K562 (cell line): ENCODE results near the gene MYCL. TPM values are rescaled to one million over a fixed set of nuclear protein-coding genes. Genes with fewer than 3 reads are reported as not detected.
A peak's percentile ranks its signal among the peaks of the same experiment; 100 is the strongest.

Source experiments
- ATAC-seq: fragments of 200-7000 bp; cut with Tn5 transposase; 3 replicates; pipeline ENCODE4 v1.9.1; 2020; ENCODE audit warnings: moderate library complexity
- BruUV-seq: library from RNA; stranded (reverse); fragments of 400-500 nt; replicated peaks from 2 replicates; lab custom pipeline; 2021; lab: Mats Ljungman, UMichigan
- CTCF ChIA-PET: fragments of 300-600 bp; formaldehyde crosslinking; extraction: SDS; loops from one replicate; lab custom pipeline; 2021; ENCODE audit warnings: low intra/inter-chr PET ratio; lab: Yijun Ruan, JAX
- POLR2A ChIA-PET: fragments of 300-600, 350-650 bp; sonication (Branson Sonifier 250); formaldehyde crosslinking; extraction: SDS; loops from one replicate; lab custom pipeline; 2021; ENCODE audit warnings: antibody characterized with exemption, inconsistent platforms; lab: Yijun Ruan, JAX
- DNase-seq, 4 experiments: peaks; one replicate each; pipeline versions ENCODE4 v3.0.0 to v3.0.0-alpha.2; 2011 to 2018; ENCODE audit warnings: low spot score in 3 of 4, mixed read lengths in 3 of 4; ENCODE audit errors: extremely low read depth in 1 of 4
- FAIRE-seq: peaks from 2 replicates; lab custom pipeline; 2011; peaks lifted over from hg19 to GRCh38; lab: Jason Lieb, UNC
- H2AFZ ChIP-seq: 2 replicates; pipeline ENCODE4 v1.6.0; 2011; ENCODE audit warnings: low read depth, low read length, control low read depth, inconsistent platforms
- H3K27ac ChIP-seq: fragments of 200-600 bp; 3 replicates; pipeline ENCODE4 v1.8.0; 2011; ENCODE audit warnings: low read depth, mild to moderate bottlenecking, control low read depth, inconsistent platforms, low read length, moderate library complexity, mixed read lengths; ENCODE audit errors: extremely low read depth
- H3K27me3 ChIP-seq, 2 experiments: fragments of 300-600 bp in 1 of 2; 2 replicates in 1 of 2; 3 replicates in 1 of 2; pipeline versions ENCODE4 v1.6.0 to v1.8.0; 2011; ENCODE audit warnings: inconsistent platforms in 2 of 2, low read length in 2 of 2, mild to moderate bottlenecking in 1 of 2, mixed read lengths in 1 of 2, moderate library complexity in 1 of 2; ENCODE audit not compliant: control insufficient read depth in 2 of 2, insufficient read depth in 2 of 2
- H3K36me3 ChIP-seq: fragments of 300-600 bp; 3 replicates; pipeline ENCODE4 v1.8.0; 2011; ENCODE audit warnings: mild to moderate bottlenecking, low read length, inconsistent platforms; ENCODE audit not compliant: control insufficient read depth, insufficient read depth
- H3K4me1 ChIP-seq, 2 experiments: fragments of 200-600 bp in 1 of 2; replicated peaks in 1 of 2; 2 replicates in 1 of 2; 3 replicates in 1 of 2; pipeline versions ENCODE4 v1.5.1 to v1.8.0; 2011; ENCODE audit warnings: inconsistent platforms in 2 of 2, low read length in 2 of 2, mild to moderate bottlenecking in 1 of 2, mixed read lengths in 1 of 2, moderate library complexity in 1 of 2; ENCODE audit not compliant: control insufficient read depth in 2 of 2, insufficient read depth in 2 of 2
- H3K4me2 ChIP-seq: 2 replicates; pipeline ENCODE4 v1.6.1; 2011; ENCODE audit warnings: low read length, control low read depth, inconsistent platforms, mixed read lengths; ENCODE audit not compliant: insufficient read depth
- H3K4me3 ChIP-seq: fragments of 200-600 bp; sonication (generic), shearing (Covaris generic); 2 replicates; pipeline ENCODE4 v1.5.1; 2016; ENCODE audit warnings: control low read depth, inconsistent platforms
- H3K79me2 ChIP-seq: fragments of 200-600 bp; 3 replicates; pipeline ENCODE4 v1.8.0; 2011; ENCODE audit warnings: low read length, inconsistent platforms; ENCODE audit not compliant: control insufficient read depth, insufficient read depth
- H3K9ac ChIP-seq, 2 experiments: 2 replicates each; pipeline versions ENCODE4 v1.6.0 to v1.6.1; 2011; ENCODE audit warnings: low read depth in 2 of 2, low read length in 2 of 2, control low read depth in 1 of 2, inconsistent platforms in 1 of 2, mild to moderate bottlenecking in 1 of 2, mixed read lengths in 1 of 2; ENCODE audit not compliant: insufficient read depth in 1 of 2
- H3K9me1 ChIP-seq: one replicate; pipeline ENCODE4 v1.6.0; 2011; ENCODE audit warnings: inconsistent platforms, mild to moderate bottlenecking, low read length, moderate library complexity; ENCODE audit not compliant: control insufficient read depth, insufficient read depth
- H3K9me3 ChIP-seq: replicated peaks from 2 replicates; pipeline ENCODE4 v1.5.1; 2011; ENCODE audit warnings: low read depth, low read length, inconsistent platforms; ENCODE audit not compliant: control insufficient read depth, insufficient read depth
- H4K20me1 ChIP-seq: replicated peaks from 2 replicates; pipeline ENCODE4 v1.6.1; 2011; ENCODE audit warnings: low read length, inconsistent platforms, mixed read lengths; ENCODE audit not compliant: control insufficient read depth, insufficient read depth
- DNMT1 ChIP-seq: fragments of 450-650 bp; IDR thresholded peaks from 2 replicates; pipeline ENCODE4 v1.6.1; 2016; ENCODE audit warnings: antibody characterized with exemption, mild to moderate bottlenecking
- GABPB1 ChIP-seq: sonication (generic); formaldehyde crosslinking; IDR thresholded peaks from 2 replicates; pipeline ENCODE4 v1.8.0; 2022; ENCODE audit warnings: mild to moderate bottlenecking, missing genetic modification reagents
- NFE2 ChIP-seq: IDR thresholded peaks from 2 replicates; pipeline ENCODE4 v1.6.1; 2014; ENCODE audit warnings: antibody characterized with exemption, low read depth
- SMARCB1 ChIP-seq: IDR thresholded peaks from 2 replicates; pipeline ENCODE4 v1.6.1; 2011; ENCODE audit warnings: improper control_type of control experiment, low read depth; ENCODE audit not compliant: insufficient read length
- STAG1 ChIP-seq: sonication (generic); formaldehyde crosslinking; IDR thresholded peaks from 2 replicates; pipeline ENCODE4 v1.5.0; 2020; ENCODE audit warnings: missing genetic modification reagents, borderline replicate concordance
- XRCC5 ChIP-seq: fragments of 200-400 bp; formaldehyde crosslinking; IDR thresholded peaks from 2 replicates; pipeline ENCODE4 v1.6.1; 2017; ENCODE audit warnings: low read depth, mild to moderate bottlenecking, low read length
- ZNF589 ChIP-seq: fragments of 200-800 bp; sonication (Bioruptor generic); IDR thresholded peaks from 2 replicates; pipeline ENCODE4 v1.6.1; 2016; ENCODE audit warnings: low read depth, missing genetic modification characterization, missing compliant biosample characterization
- WGBS: fragments of 100-300 bp; shearing (Covaris generic); methylation state at CpG from one replicate; pipeline ENCODE4 v1.1.6; 2016; ENCODE audit warnings: low coverage, mixed read lengths; ENCODE audit not compliant: insufficient coverage; ENCODE audit errors: missing lambda C conversion rate; 5-methylcytosine and 5-hydroxymethylcytosine counted together
- in situ Hi-C: fragments of 300-500 bp; cut with MboI; formaldehyde crosslinking; loops from 4 replicates; pipeline ENCODE4 v1.15.0; 2018; ENCODE audit warnings: inconsistent platforms, mixed read lengths
- intact Hi-C: fragments of 100-400 bp; cut with micrococcal nuclease; formaldehyde crosslinking; loops from 2 replicates; pipeline ENCODE4 v1.14.2; 2022
- polyA plus RNA-seq, 8 experiments: library from polyadenylated mRNA; depleted of rRNA in 4 of 8; stranded (reverse) in 5 of 8; unstranded in 3 of 8; fragments of >200 nt; fragmentation: Nextera tagmentation in 2 of 8; fragmentation: Illumina TruSeq in 1 of 8; extraction: Ambion mirVana in 2 of 8; extraction: Trizol in 1 of 8; gene quantifications; 2 replicates each; pipeline versions ENCODE4 v1.2.1 to v1.2.3, GENCODE V29; 2011 to 2014; ENCODE audit warnings: inconsistent platforms in 1 of 8, missing spikeins in 1 of 8
- total RNA-seq, 7 experiments: library from RNA; depleted of rRNA in 6 of 7; stranded (reverse); fragments of >200 nt in 6 of 7; fragmentation: Illumina TruSeq in 2 of 7; extraction: Trizol in 2 of 7; gene quantifications; 2 replicates each; pipeline versions ENCODE4 v1.2.1 to v1.2.3, GENCODE V29; 2011 to 2021; ENCODE audit warnings: low replicate concordance in 1 of 7
- TF ChIP-seq, protein P1 (sequence below): sonication (generic); formaldehyde crosslinking; IDR thresholded peaks from 2 replicates; pipeline ENCODE4 v1.9.0; 2022; ENCODE audit warnings: mild to moderate bottlenecking, missing genetic modification reagents
- TF ChIP-seq, protein P2 (sequence below): fragments of 250-450 bp; sonication (Bioruptor Pico); IDR thresholded peaks from 2 replicates; pipeline ENCODE4 v1.5.0; 2021

The MYCL gene
- total and polyA plus RNA-seq, 9 of the 15 experiments (the other 6 are each of a cell fraction or from before 2014, with no cell fraction given) = 3.5 to 22.0 (median 12.8) TPM

DNA sequence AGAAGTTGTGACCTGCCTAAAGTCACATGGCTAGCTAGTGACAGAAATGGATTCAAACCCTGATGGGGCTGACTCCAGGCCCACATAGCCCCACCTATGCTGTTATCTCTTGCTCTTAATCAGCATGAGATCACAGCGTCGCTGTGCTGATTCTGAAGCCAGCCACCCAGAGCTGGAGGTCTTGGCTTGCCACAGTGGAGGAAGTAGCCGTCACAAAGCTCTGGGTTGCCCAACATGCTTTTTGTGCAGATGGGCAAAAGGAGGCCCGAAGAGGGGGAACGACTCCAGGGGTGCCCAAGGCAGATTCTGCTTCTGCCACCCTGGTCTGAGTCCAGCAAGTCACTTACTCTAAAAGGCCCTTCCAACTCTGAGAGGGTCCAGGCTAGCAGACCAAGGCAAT, 38.5 kb upstream of the MYCL start (continued):
- TF ChIP-seq DNMT1 = no peak
- TF ChIP-seq ZNF589 (CRISPR knock-in tag) = no peak
- no peak for TF ChIP-seq SMARCB1
- TF ChIP-seq NFE2 = no peak
- no peak for TF ChIP-seq STAG1 (CRISPR knock-in tag)
- no peak for TF ChIP-seq GABPB1 (CRISPR knock-in tag)
- TF ChIP-seq XRCC5 = no peak

DNA sequence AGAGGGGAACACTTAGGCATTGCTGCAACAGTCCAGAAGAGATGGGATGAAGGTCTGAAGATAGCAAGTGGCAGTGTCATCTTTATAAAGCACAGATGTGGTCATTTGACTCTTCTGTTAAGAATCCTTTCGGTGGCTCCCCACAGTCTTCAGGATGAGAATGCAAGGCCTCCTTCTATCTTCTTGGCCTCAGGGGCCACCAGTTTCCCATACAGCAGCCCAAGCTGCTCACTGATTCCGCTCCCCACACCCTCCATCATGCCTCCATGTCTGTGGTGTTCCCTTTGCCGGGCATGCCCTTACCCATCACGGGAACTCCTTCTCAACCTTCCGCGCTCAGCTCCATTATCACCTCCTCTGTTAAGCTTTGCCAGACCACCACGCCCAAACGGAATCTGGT, 37.1 kb upstream of the MYCL start:
- POLR2A ChIA-PET = interaction anchor here (0.6 to 1.0 kb wide), 2 partner anchors 19 to 29 kb away, joined by 4 read pairs; no protein-coding TSS in a partner anchor
- peaks cover 0 to 2% of the 10 kb centered on the region in 2 experiments; a peak in 1 of 5 replicates for H3K4me1 ChIP-seq
- no peak overlapping the region for H2AFZ ChIP-seq
- FAIRE-seq = no peak
- H3K27me3 ChIP-seq = peaks cover 20 to 60% of the 10 kb centered on the region in 2 experiments
- DNase-seq = no peak
- no peaks in the 10 kb centered on the region for H3K36me3 ChIP-seq
- no peak overlapping the region for H3K27ac ChIP-seq
- H3K9me1 ChIP-seq = no peaks in the 10 kb centered on the region
- WGBS = 19% methylated on average over 8 of the region's 8 CpGs
- H4K20me1 ChIP-seq = no peaks in the 10 kb centered on the region; the same call in 1 of the 2 replicates
- no TSS peak for BruUV-seq
- H3K79me2 ChIP-seq = no peaks in the 10 kb centered on the region
- H3K9me3 ChIP-seq = no peaks in the 10 kb centered on the region
- H3K9ac ChIP-seq = no peak overlapping the region
- intact Hi-C loops (no loop called here), in situ Hi-C loops (no loop called here)
- TF ChIP-seq, protein P1, sequence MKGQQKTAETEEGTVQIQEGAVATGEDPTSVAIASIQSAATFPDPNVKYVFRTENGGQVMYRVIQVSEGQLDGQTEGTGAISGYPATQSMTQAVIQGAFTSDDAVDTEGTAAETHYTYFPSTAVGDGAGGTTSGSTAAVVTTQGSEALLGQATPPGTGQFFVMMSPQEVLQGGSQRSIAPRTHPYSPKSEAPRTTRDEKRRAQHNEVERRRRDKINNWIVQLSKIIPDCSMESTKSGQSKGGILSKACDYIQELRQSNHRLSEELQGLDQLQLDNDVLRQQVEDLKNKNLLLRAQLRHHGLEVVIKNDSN (CRISPR knock-in tag) = 0 out of 2 replicates have a peak, but pooled peaks have one; percentile 9
- TF ChIP-seq, protein P2, sequence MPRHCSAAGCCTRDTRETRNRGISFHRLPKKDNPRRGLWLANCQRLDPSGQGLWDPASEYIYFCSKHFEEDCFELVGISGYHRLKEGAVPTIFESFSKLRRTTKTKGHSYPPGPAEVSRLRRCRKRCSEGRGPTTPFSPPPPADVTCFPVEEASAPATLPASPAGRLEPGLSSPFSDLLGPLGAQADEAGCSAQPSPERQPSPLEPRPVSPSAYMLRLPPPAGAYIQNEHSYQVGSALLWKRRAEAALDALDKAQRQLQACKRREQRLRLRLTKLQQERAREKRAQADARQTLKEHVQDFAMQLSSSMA = no peak
- no peak for ATAC-seq
- CTCF ChIA-PET = no interaction called here
- no peak overlapping the region for H3K4me2 ChIP-seq
- H3K4me3 ChIP-seq = no peak overlapping the region
